Cardiac muscle cell (in vitro differentiated cells and primary cell): ENCODE measurements around the gene GCDH. TPM values are rescaled to one million over a fixed set of nuclear protein-coding genes. Genes with fewer than 3 reads are reported as not detected.
A peak's percentile ranks its signal among the peaks of the same experiment; 100 is the strongest.

ENCODE experiments used
- DNase-seq, 2 donors: peaks; one replicate each; pipeline versions ENCODE4 v3.0.0 to v3.0.0-alpha.2; 2010 to 2017; ENCODE audit warnings: low read depth in 1 of 2, low spot score in 1 of 2
- H3K27ac ChIP-seq: fragments of 200-600 bp; sonication (generic); 2 replicates; pipeline ENCODE4 v1.5.1; 2016
- H3K27me3 ChIP-seq: fragments of 200-600 bp; sonication (generic); 2 replicates; pipeline ENCODE4 v1.6.0; 2016; ENCODE audit warnings: control low read depth
- H3K36me3 ChIP-seq: fragments of 200-600 bp; sonication (generic); 2 replicates; pipeline ENCODE4 v1.5.1; 2016; ENCODE audit warnings: control low read depth
- H3K4me1 ChIP-seq: fragments of 200-600 bp; sonication (generic); 2 replicates; pipeline ENCODE4 v1.8.1; 2017; ENCODE audit warnings: low read depth, mild to moderate bottlenecking, mixed run types
- H3K4me3 ChIP-seq: fragments of 200-600 bp; sonication (generic); 2 replicates; pipeline ENCODE4 v1.5.1; 2016; ENCODE audit warnings: mild to moderate bottlenecking
- H3K9me3 ChIP-seq: fragments of 200-600 bp; sonication (generic); 2 replicates; pipeline ENCODE4 v1.5.1; 2017; ENCODE audit warnings: low read depth, mild to moderate bottlenecking, control low read depth
- CTCF ChIP-seq: IDR thresholded peaks from 2 replicates; pipeline ENCODE4 v1.5.1; 2012; ENCODE audit warnings: low read depth, mild to moderate bottlenecking, low read length
- polyA plus RNA-seq: library from polyadenylated mRNA; unstranded; fragments of >200 nt; fragmentation: Nextera tagmentation; extraction: Ambion mirVana; gene quantifications from 2 replicates; pipeline ENCODE4 v1.2.1, GENCODE V29; 2016
- total RNA-seq: library from RNA; depleted of rRNA; stranded (reverse); fragments of >200 nt; gene quantifications from 2 replicates; pipeline ENCODE4 v1.2.3, GENCODE V29; 2016

Gene GCDH
- total and polyA plus RNA-seq, 2 experiments from 2014 or later: 28.5 to 54.9 TPM

- peak; percentile 98 for TF ChIP-seq CTCF
- Histone ChIP-seq H3K4me1 (no peaks in the 10 kb centered on the region), H3K27me3 (no peaks in the 10 kb centered on the region), H3K27ac (no peak overlapping the region), H3K36me3 (no peaks in the 10 kb centered on the region), H3K4me3 (no peak overlapping the region), H3K9me3 (no peaks in the 10 kb centered on the region)
- peak; percentile 83 to 86 for DNase-seq
Observed at GRCh38 chr19:12847159-12848139, 43.5 kb upstream of the GCDH start.

GRCh38 chr19:12856653-12857052 lies 34.3 kb upstream of the GCDH start:
- Histone ChIP-seq H3K4me3 (no peak overlapping the region), H3K27ac (no peak overlapping the region), H3K27me3 (no peaks in the 10 kb centered on the region), H3K36me3 (no peaks in the 10 kb centered on the region), H3K4me1 (no peaks in the 10 kb centered on the region), H3K9me3 (no peaks in the 10 kb centered on the region)
- no peak for TF ChIP-seq CTCF
- no peak for DNase-seq

DNA sequence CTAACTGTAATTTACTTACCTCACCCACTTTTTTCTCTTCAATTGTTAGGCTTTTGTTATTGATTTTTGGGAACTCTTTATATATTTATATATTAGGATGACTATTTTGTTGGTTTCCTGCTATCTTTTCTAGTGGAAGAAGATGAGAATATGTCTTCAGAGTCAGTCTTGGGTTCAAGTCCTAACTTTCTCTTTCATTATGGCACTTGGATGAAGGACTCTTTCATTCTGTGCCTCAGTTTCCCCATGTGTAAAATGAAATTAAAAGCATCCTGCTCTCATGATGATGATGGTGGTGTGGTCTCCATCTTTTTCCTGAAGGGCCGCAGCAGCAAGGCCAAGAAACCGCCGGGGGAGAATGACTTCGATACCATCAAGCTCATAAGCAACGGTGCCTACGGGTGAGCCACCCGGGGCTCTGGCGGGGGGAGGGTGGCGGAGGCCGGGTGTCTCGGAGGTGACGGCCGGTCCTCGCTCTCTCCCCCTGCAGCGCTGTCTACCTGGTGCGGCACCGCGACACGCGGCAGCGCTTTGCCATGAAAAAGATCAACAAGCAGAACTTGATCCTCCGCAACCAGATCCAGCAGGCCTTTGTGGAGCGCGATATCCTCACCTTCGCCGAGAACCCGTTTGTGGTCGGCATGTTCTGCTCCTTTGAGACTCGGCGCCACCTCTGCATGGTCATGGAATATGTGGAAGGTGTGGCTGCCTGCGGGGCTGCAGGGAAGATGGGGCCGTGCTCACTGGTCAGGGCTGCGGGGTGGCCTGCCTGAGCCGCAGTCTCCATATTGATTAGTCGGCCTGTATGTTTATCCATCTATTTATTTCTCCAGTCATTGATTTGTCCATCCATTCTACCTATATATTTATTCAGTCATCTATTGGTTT lies 32.7 kb upstream of the GCDH start:
- Histone ChIP-seq H3K4me1 (no peaks in the 10 kb centered on the region), H3K4me3 (no peak overlapping the region), H3K27ac (no peak overlapping the region), H3K27me3 (no peaks in the 10 kb centered on the region), H3K36me3 (no peaks in the 10 kb centered on the region), H3K9me3 (no peaks in the 10 kb centered on the region)
- no peak for TF ChIP-seq CTCF
- DNase-seq: no peak

DNA sequence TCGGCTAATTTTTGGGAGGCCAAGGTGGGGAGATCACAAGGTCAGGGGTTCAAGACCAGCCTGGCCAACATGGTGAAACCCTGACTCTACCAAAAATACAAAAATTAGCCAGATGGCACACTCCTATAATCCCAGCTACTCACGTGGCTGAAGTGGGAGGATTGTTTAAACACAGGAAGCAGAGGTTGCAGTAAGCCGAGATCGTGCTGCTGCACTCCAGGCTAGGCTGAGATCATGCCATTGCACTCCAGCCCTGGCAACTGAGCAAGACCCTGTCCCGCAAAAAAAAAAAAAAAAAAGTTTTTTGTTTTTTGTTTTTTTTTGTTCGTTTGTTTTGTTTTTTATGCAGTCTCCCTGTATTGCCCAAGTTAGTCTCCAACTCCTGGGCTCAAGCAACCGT lies 31.4 kb upstream of the GCDH start:
- no peak for DNase-seq
- Histone ChIP-seq H3K27me3 (no peaks in the 10 kb centered on the region), H3K9me3 (no peaks in the 10 kb centered on the region), H3K4me1 (no peaks in the 10 kb centered on the region), H3K36me3 (no peaks in the 10 kb centered on the region), H3K27ac (no peak overlapping the region), H3K4me3 (no peak overlapping the region)
- no peak for TF ChIP-seq CTCF

GRCh38 chr19:12864143-12864542 lies 26.8 kb upstream of the GCDH start:
- no peak for DNase-seq
- H3K36me3 ChIP-seq: no peaks in the 10 kb centered on the region
- no peak for TF ChIP-seq CTCF

More at GRCh38 chr19:12864143-12864542, 26.8 kb upstream of the GCDH start:
- Histone ChIP-seq H3K4me1 (peaks cover 4% of the 10 kb centered on the region), H3K4me3 (no peak overlapping the region), H3K27ac (no peak overlapping the region), H3K9me3 (no peaks in the 10 kb centered on the region), H3K27me3 (no peaks in the 10 kb centered on the region)
